Measurements from ENCODE around the gene CRABP2. TPM values are rescaled to one million over a fixed set of nuclear protein-coding genes. Genes with fewer than 3 reads are reported as not detected.

Gene CRABP2
- total and polyA plus RNA-seq, 2 experiments from 2014 or later: 38.8 to 64.1 TPM

DNA sequence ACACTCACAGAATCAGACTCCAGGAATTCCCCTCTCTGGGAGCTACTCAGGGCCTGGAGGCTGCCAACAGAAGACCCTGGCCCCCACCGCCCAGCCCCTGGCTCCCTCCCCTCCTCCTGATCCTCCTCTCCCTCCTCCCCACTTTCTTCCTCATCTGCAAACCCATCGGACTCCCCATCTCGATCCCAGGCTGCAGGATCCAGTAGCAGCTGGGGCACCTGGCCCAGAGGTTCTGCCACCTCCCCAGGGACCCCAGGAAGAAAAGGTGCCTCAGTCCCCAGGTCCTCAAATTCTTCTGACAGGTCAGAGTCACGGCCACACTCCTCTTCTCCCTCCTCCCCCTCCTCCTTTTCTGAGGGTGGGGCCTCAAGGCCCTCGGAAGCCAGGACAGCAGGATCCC lies 35.6 kb downstream of the CRABP2 start:
- H3K36me3 ChIP-seq (ENCODE audit: low read depth): no peaks in the 10 kb centered on the region
- TF ChIP-seq EZH2phosphoT487 (IDR thresholded peaks at IDR 0.05; ENCODE audit: insufficient read depth, low read depth): no peak
- no peak for TF ChIP-seq EZH2 (IDR thresholded peaks at IDR 0.05; ENCODE audit: insufficient read depth, poor library complexity, severe bottlenecking)
- no peaks in the 10 kb centered on the region for H3K79me2 ChIP-seq (ENCODE audit: insufficient read depth)
- no peak overlapping the region for H2AFZ ChIP-seq
- H3K9me2 ChIP-seq (ENCODE audit: insufficient read depth): no peaks in the 10 kb centered on the region
- H3K9me3 ChIP-seq (ENCODE audit: low read depth): no peaks in the 10 kb centered on the region
- peaks cover 1% of the 10 kb centered on the region for H3K4me1 ChIP-seq (ENCODE audit: insufficient read depth)
- H3K4me2 ChIP-seq (ENCODE audit: unreplicated experiment): no peak overlapping the region
- H4K20me1 ChIP-seq (ENCODE audit: insufficient read depth): no peaks in the 10 kb centered on the region
- H3K27me3 ChIP-seq (replicated peaks; ENCODE audit: insufficient read depth): no peaks in the 10 kb centered on the region
- H3K27ac ChIP-seq: no peak overlapping the region
- H3K4me3 ChIP-seq: no peak overlapping the region
- no peaks in the 10 kb centered on the region for H3F3A ChIP-seq (ENCODE audit: insufficient read depth)
- in situ Hi-C loops (cut with MboI): no loop called here
- 81 to 100% methylated on average over 2 to 5 of the region's 5 CpGs for WGBS, 2 experiments (ENCODE audit: low coverage in 1 of 2, low lambda C conversion rate in 2 of 2, missing lambda C conversion rate in 2 of 2)
- no peak overlapping the region for H3K9ac ChIP-seq
- DNase-seq: no peak

DNA sequence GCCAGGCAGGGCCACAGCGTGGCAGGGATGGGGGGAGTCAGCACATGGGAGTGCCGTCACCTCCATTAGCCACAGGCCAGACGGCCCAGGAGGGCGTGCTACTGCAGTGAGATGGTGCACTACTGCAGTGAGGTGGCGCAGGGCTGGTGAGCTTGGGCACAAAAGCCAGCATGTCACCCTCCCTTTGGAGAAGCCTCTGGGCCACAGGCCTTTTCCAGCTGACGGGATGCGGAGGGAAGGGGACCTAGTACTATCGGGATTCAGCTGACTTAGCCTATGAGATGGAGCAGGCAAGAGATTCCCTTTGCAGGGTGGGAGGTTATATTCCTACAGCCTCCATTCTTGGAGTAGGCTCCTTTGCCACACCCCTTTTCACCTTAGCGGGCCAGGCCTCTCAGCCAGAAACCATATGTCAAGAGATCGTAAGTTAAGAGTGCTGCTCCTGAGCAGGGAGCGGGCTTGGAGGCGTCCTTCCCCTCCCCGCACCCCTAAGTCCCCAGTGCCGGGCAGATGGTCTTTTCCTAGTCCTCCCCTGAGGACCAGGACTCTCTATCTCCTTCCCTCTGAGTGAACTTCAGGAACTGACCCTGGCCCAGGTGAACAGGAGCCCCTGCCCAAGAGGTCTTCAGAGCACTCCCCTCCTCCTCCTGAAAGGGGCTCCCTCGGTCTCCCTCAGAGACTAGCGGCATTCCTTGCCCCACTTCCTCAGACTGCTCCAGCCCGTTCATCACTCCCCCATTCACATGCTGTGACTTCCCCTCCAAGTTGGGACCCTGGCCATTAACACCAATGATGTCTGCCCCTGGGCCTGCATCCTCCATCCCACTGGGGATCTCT lies 36.4 kb downstream of the CRABP2 start:
- TF ChIP-seq EZH2 (IDR thresholded peaks at IDR 0.05; ENCODE audit: insufficient read depth, poor library complexity, severe bottlenecking) (no peak), EZH2phosphoT487 (IDR thresholded peaks at IDR 0.05; ENCODE audit: insufficient read depth, low read depth) (no peak)
- WGBS, 2 experiments (ENCODE audit: low coverage in 1 of 2, low lambda C conversion rate in 2 of 2, missing lambda C conversion rate in 2 of 2): 94 to 97% methylated on average over 17 of the region's 17 CpGs
- DNase-seq: no peak
- no peaks in the 10 kb centered on the region for H3K79me2 ChIP-seq (ENCODE audit: insufficient read depth)
- no peak overlapping the region for H3K27ac ChIP-seq
- no peak overlapping the region for H3K4me2 ChIP-seq (ENCODE audit: unreplicated experiment)
- H3K27me3 ChIP-seq (replicated peaks; ENCODE audit: insufficient read depth): no peaks in the 10 kb centered on the region
- H3K9me2 ChIP-seq (ENCODE audit: insufficient read depth): no peaks in the 10 kb centered on the region
- H4K20me1 ChIP-seq (ENCODE audit: insufficient read depth): no peaks in the 10 kb centered on the region
- peaks cover 9% of the 10 kb centered on the region for H3K4me1 ChIP-seq (ENCODE audit: insufficient read depth)
- no peak overlapping the region for H2AFZ ChIP-seq
- no peaks in the 10 kb centered on the region for H3K9me3 ChIP-seq (ENCODE audit: low read depth)
- in situ Hi-C loops (cut with MboI): no loop called here
- no peaks in the 10 kb centered on the region for H3K36me3 ChIP-seq (ENCODE audit: low read depth)
- no peak overlapping the region for H3K9ac ChIP-seq
- no peak overlapping the region for H3K4me3 ChIP-seq
- H3F3A ChIP-seq (ENCODE audit: insufficient read depth): no peaks in the 10 kb centered on the region

DNA sequence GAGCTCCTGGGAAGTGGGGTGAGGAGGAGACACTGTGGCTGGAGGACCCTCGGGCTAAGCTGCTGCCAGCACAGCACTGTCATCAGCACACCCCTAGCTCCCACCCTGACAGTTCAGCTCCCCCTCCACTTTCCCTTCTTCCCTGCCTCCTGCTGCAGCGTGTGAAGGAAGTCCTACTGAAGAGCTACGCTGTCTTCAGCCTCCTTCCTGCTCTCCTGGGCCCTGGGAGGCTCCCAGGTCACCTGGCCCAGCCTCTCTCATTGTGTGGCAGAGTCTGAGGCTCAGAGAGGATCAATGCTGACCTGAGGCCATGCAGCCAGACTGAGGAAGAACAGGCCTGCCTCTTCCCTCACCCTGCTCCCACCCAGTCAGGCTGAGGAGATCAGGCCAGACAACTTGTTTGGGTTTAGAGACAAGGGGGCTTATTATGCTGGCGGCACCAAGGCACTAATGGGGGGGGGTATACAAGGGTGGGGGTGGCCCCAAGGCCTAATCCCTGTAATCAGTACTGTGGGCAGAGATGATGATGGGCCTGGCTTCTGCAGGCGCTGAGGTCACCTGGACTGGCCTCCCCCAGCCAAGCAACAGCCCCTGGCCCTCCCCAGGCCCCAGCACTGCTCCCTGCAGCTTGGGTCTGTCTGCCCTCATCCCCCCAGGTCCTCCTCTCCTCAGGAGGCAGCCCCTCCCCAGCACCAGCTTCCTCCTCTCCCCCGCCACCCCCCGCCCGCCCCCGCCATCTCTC lies 37.2 kb downstream of the CRABP2 start:
- TF ChIP-seq EZH2 (IDR thresholded peaks at IDR 0.05; ENCODE audit: insufficient read depth, poor library complexity, severe bottlenecking) (no peak), EZH2phosphoT487 (IDR thresholded peaks at IDR 0.05; ENCODE audit: insufficient read depth, low read depth) (no peak)
- no peak overlapping the region for H3K4me3 ChIP-seq
- no peaks in the 10 kb centered on the region for H3K79me2 ChIP-seq (ENCODE audit: insufficient read depth)
- H3K27me3 ChIP-seq (replicated peaks; ENCODE audit: insufficient read depth): no peaks in the 10 kb centered on the region
- no peak for DNase-seq
- no peak overlapping the region for H2AFZ ChIP-seq
- no peak overlapping the region for H3K27ac ChIP-seq
- no peaks in the 10 kb centered on the region for H3K36me3 ChIP-seq (ENCODE audit: low read depth)
- in situ Hi-C loops (cut with MboI): no loop called here
- H3K4me1 ChIP-seq (ENCODE audit: insufficient read depth): peaks cover 18% of the 10 kb centered on the region
- H3K9me3 ChIP-seq (ENCODE audit: low read depth): no peaks in the 10 kb centered on the region
- H3K4me2 ChIP-seq (ENCODE audit: unreplicated experiment): no peak overlapping the region
- no peaks in the 10 kb centered on the region for H4K20me1 ChIP-seq (ENCODE audit: insufficient read depth)
- no peaks in the 10 kb centered on the region for H3F3A ChIP-seq (ENCODE audit: insufficient read depth)
- H3K9me2 ChIP-seq (ENCODE audit: insufficient read depth): no peaks in the 10 kb centered on the region
- 46 to 76% methylated on average over 4 to 9 of the region's 9 CpGs for WGBS, 2 experiments (ENCODE audit: low coverage in 1 of 2, low lambda C conversion rate in 2 of 2, missing lambda C conversion rate in 2 of 2)
- no peak overlapping the region for H3K9ac ChIP-seq

DNA sequence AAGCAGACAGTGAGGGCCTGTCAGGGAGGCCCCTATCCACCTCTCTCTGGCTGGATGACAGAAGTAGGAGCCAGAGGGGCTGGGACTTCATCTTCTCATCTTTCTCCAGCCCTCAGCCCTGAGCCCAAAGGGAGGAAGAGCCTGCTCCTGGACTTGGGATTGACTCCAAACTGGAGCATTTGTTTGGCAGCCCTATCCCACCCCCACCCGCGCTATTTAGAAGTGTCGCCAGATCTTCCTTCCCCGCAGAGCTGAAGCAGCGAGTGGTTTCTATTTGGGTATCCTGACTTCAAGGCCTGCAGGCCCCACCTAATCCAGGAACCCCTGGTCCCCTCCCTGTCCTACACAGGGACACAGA lies 37.8 kb downstream of the CRABP2 start:
- 6 to 40% methylated on average over 3 to 5 of the region's 5 CpGs for WGBS, 2 experiments (ENCODE audit: low coverage in 1 of 2, low lambda C conversion rate in 2 of 2, missing lambda C conversion rate in 2 of 2)
- peaks cover 23% of the 10 kb centered on the region for H3K4me1 ChIP-seq (ENCODE audit: insufficient read depth)
- no peak for TF ChIP-seq EZH2phosphoT487 (IDR thresholded peaks at IDR 0.05; ENCODE audit: insufficient read depth, low read depth)
- TF ChIP-seq EZH2 (IDR thresholded peaks at IDR 0.05; ENCODE audit: insufficient read depth, poor library complexity, severe bottlenecking): no peak
- no peaks in the 10 kb centered on the region for H3K9me2 ChIP-seq (ENCODE audit: insufficient read depth)
- H3K9ac ChIP-seq: no peak overlapping the region
- H3K27me3 ChIP-seq (replicated peaks; ENCODE audit: insufficient read depth): no peaks in the 10 kb centered on the region
- peaks cover 3% of the 10 kb centered on the region for H3F3A ChIP-seq (ENCODE audit: insufficient read depth)
- no peaks in the 10 kb centered on the region for H3K36me3 ChIP-seq (ENCODE audit: low read depth)
- H4K20me1 ChIP-seq (ENCODE audit: insufficient read depth): no peaks in the 10 kb centered on the region
- DNase-seq: no peak
- H3K4me2 ChIP-seq (ENCODE audit: unreplicated experiment): no peak overlapping the region
- in situ Hi-C loops (cut with MboI): no loop called here
- no peak overlapping the region for H3K27ac ChIP-seq
- no peak overlapping the region for H3K4me3 ChIP-seq
- H2AFZ ChIP-seq: no peak overlapping the region
- no peaks in the 10 kb centered on the region for H3K9me3 ChIP-seq (ENCODE audit: low read depth)
- no peaks in the 10 kb centered on the region for H3K79me2 ChIP-seq (ENCODE audit: insufficient read depth)

Measured in GM23248 (cell line).